HG02938 (cell line): Measurements from ENCODE around the gene RBBP8.
"Not testable (repeated sequence)": the region's sequence is repeated elsewhere in the genome, so short reads cannot be mapped to it uniquely, and the experiment has no call there.

Experiments
- ATAC-seq: cut with Tn5 transposase; IDR thresholded peaks from one replicate; pipeline ENCODE4 v1.9.1; 2021; ENCODE audit warnings: mild to moderate bottlenecking, moderate library complexity; ENCODE audit not compliant: unreplicated experiment

The RBBP8 gene

GRCh38 chr18:22939649-22940048 is 6.5 kb downstream of the RBBP8 start:
- no peak for ATAC-seq

GRCh38 chr18:22943847-22944246 is 10.7 kb downstream of the RBBP8 start:
- ATAC-seq = no peak

GRCh38 chr18:22946217-22946616 is 13.1 kb downstream of the RBBP8 start:
- no peak for ATAC-seq

GRCh38 chr18:22946846-22947245 is 13.7 kb downstream of the RBBP8 start:
- no peak for ATAC-seq

GRCh38 chr18:22951823-22952222 is 18.7 kb downstream of the RBBP8 start:
- ATAC-seq = peak; percentile 54

- ATAC-seq = no peak
Measured at GRCh38 chr18:22952525-22952924, 19.4 kb downstream of the RBBP8 start.

GRCh38 chr18:22953982-22954381 is 20.9 kb downstream of the RBBP8 start:
- not testable (repeated sequence) for ATAC-seq

GRCh38 chr18:22956226-22956625 is 23.1 kb downstream of the RBBP8 start:
- ATAC-seq = no peak

- no peak for ATAC-seq
Measured at GRCh38 chr18:22961156-22961555, 28.0 kb downstream of the RBBP8 start.

- ATAC-seq = no peak
Measured at GRCh38 chr18:22962004-22962403, 28.9 kb downstream of the RBBP8 start.

GRCh38 chr18:22964116-22964515 is 31.0 kb downstream of the RBBP8 start:
- ATAC-seq = no peak

- ATAC-seq = no peak
Measured at GRCh38 chr18:22964722-22965121, 31.6 kb downstream of the RBBP8 start.

- ATAC-seq = no peak
Measured at GRCh38 chr18:22971038-22971437, 37.9 kb downstream of the RBBP8 start.

- ATAC-seq = no peak
Measured at GRCh38 chr18:22974001-22974400, 40.9 kb downstream of the RBBP8 start.

- ATAC-seq = no peak
Measured at GRCh38 chr18:22974707-22975106, 41.6 kb downstream of the RBBP8 start.

- no peak for ATAC-seq
Measured at GRCh38 chr18:22975508-22975907, 42.4 kb downstream of the RBBP8 start.

GRCh38 chr18:22977847-22978701 is 44.9 kb downstream of the RBBP8 start:
- peak; percentile 62 for ATAC-seq

- no peak for ATAC-seq
Measured at GRCh38 chr18:22980394-22980793, 47.3 kb downstream of the RBBP8 start.

- ATAC-seq = no peak
Measured at GRCh38 chr18:22981274-22982133, 48.4 kb downstream of the RBBP8 start.

- ATAC-seq = no peak
Measured at GRCh38 chr18:22983175-22983574, 50.0 kb downstream of the RBBP8 start.

GRCh38 chr18:22985250-22985649 is 52.1 kb downstream of the RBBP8 start:
- no peak for ATAC-seq
